Right cardiac atrium (tissue), 5 donors: Measurements from ENCODE around the gene TPM3. TPM values are rescaled to one million over a fixed set of nuclear protein-coding genes. Genes with fewer than 3 reads are reported as not detected.
A peak's percentile ranks its signal among the peaks of the same experiment; 100 is the strongest.
"Not testable (repeated sequence)": the region's sequence is repeated elsewhere in the genome, so short reads cannot be mapped to it uniquely, and the experiment has no call there.

ENCODE experiments used
- ATAC-seq, 2 donors: fragments of 200-7000 bp; cut with Tn5 transposase; one replicate each; pipeline versions ENCODE4 v1.8.0 to v1.9.1; 2020; ENCODE audit warnings: moderate library complexity in 2 of 2, mild to moderate bottlenecking in 1 of 2
- DNase-seq, 3 donors: peaks; one replicate each; pipeline ENCODE4 v3.0.0-alpha.2; 2020
- H3K27ac ChIP-seq: one replicate; pipeline ENCODE4 v1.5.1; 2013; ENCODE audit warnings: mild to moderate bottlenecking, low read length, control low read depth, moderate library complexity
- H3K27me3 ChIP-seq: one replicate; pipeline ENCODE4 v1.6.1; 2013; ENCODE audit not compliant: control insufficient read depth, insufficient read depth
- H3K4me1 ChIP-seq: one replicate; pipeline ENCODE4 v1.6.1; 2013; ENCODE audit warnings: low read length; ENCODE audit not compliant: control insufficient read depth, insufficient read depth
- H3K4me3 ChIP-seq: one replicate; pipeline ENCODE4 v1.5.1; 2013; ENCODE audit warnings: low read length, control low read depth
- H3K9me3 ChIP-seq: one replicate; pipeline ENCODE4 v1.6.1; 2013; ENCODE audit warnings: low read length; ENCODE audit not compliant: control insufficient read depth
- WGBS: extraction: QIAGEN DNeasy Blood & Tissue Kit; methylation state at CpG from one replicate; pipeline ENCODE4 v1.1.7; 2013; 5-methylcytosine and 5-hydroxymethylcytosine counted together
- intact Hi-C, 4 donors: fragments of 100-400 bp; cut with DNase I; formaldehyde crosslinking; loops; one replicate each; pipeline versions ENCODE4 v1.11.0 to v1.14.0; 2022 to 2023
- polyA plus RNA-seq: library from polyadenylated mRNA; stranded (reverse); fragments of 200-250 nt; gene quantifications from one replicate; pipeline ENCODE4 v1.2.3, GENCODE V29; 2013
- total RNA-seq, 4 donors: library from RNA; stranded (reverse); fragmentation: NEBNext Ultra II Directional; extraction: Animal tissue kit (Norgen Biotek cat#: 25700); gene quantifications; one replicate each; pipeline ENCODE4 v1.2.1, GENCODE V29; 2021
- donor health status: healthy with polysubstance abuse.
- donor health status: DM: no; HTN: yes; CAD: no.
- donor health status: DM: no; HTN: no; CAD: no.
- donor health status: DM: no; HTN: yes; CAD: no; lungs with severe emphysema.
- donor health status: DM: yes; HTN: yes; CAD: no.

The TPM3 gene
- total and polyA plus RNA-seq, 5 donors: 202 to 594 (median 282) TPM

- H3K4me3 ChIP-seq, ATAC-seq, H3K27ac ChIP-seq, intact Hi-C loops, H3K9me3 ChIP-seq, DNase-seq, H3K27me3 ChIP-seq, H3K4me1 ChIP-seq: not testable (repeated sequence)
- WGBS: 87% methylated on average over 5 of the region's 5 CpGs
These were observed 44.4 kb downstream of the TPM3 start for GRCh38 chr1:154147505-154147904.

DNA sequence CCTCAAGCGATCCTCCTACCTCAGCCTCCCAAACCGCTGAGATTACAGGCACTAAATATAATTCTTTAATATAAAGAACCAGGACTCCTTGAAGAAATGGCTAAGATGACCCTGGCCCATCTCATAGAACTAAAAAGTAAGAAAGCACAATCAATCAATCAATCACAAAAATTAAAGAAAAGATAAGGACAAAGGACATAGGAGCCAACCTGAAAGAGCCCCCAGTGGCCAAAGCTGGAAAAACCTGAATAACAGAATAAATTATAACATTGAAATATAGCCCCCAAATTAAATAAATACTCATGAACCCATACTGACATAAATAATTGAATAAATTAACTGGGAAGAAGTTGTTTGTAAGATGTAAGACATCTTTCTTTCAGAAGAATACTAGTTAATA is 45.9 kb downstream of the TPM3 start:
- ATAC-seq: no peak
- intact Hi-C loops: no loop called here
- over 99% methylated on average over 2 of the region's 2 CpGs for WGBS
- H3K9me3 ChIP-seq: no peaks in the 10 kb centered on the region
- no peaks in the 10 kb centered on the region for H3K27me3 ChIP-seq
- H3K4me1 ChIP-seq: no peaks in the 10 kb centered on the region
- no peak overlapping the region for H3K27ac ChIP-seq
- H3K4me3 ChIP-seq: no peak overlapping the region
- DNase-seq: no peak

DNA sequence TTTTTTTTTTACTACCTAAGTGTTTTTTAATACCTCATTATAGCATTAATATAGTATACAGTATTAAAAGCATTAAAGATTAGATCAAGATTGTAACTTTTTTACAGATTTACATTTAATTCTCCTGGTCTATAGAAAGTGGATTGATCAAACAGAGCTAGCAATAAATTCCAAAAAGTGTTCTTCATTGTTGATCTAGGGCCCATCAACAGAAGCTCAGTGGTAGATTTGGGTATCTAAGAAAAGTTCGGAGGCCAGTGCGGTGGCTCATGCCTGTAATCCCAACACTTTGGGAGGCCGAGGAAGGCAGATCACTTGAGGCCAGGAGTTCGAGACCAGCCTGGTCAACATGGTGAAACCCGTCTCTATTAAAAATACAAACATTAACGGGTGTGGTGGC is 49.5 kb downstream of the TPM3 start:
- Histone ChIP-seq H3K27ac (no peak overlapping the region), H3K27me3 (no peaks in the 10 kb centered on the region), H3K9me3 (no peaks in the 10 kb centered on the region), H3K4me1 (no peaks in the 10 kb centered on the region), H3K4me3 (no peak overlapping the region)
- WGBS: 91% methylated on average over 6 of the region's 6 CpGs
- DNase-seq (no peak), ATAC-seq (no peak)
- intact Hi-C loops: no loop called here

DNA sequence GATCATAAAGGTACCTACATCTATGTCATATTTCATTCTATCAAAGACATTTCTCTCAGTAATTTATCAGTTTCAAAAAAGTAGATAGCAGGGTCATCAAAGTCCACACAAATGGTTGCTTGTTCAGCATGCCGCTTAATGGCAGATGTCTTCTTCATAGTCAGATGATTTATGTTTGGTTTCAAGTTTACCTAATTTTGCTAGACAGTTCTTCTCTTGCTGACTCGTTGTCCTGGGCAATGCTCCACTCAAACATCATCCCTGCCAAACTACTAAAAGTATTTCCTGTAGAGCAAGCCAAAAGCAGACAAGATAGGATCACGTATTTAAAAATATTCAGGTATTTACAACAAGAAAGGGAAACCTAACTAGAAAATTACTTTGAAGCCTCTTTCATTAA is 50.7 kb downstream of the TPM3 start:
- 31% methylated on average over 3 of the region's 3 CpGs for WGBS
- no peak overlapping the region for H3K27ac ChIP-seq
- DNase-seq: no peak
- H3K4me3 ChIP-seq: no peak overlapping the region
- no peaks in the 10 kb centered on the region for H3K4me1 ChIP-seq
- intact Hi-C loops: no loop called here
- no peaks in the 10 kb centered on the region for H3K9me3 ChIP-seq
- H3K27me3 ChIP-seq: no peaks in the 10 kb centered on the region
- peak in 1 of 2 donors; percentile 51 for ATAC-seq

DNA sequence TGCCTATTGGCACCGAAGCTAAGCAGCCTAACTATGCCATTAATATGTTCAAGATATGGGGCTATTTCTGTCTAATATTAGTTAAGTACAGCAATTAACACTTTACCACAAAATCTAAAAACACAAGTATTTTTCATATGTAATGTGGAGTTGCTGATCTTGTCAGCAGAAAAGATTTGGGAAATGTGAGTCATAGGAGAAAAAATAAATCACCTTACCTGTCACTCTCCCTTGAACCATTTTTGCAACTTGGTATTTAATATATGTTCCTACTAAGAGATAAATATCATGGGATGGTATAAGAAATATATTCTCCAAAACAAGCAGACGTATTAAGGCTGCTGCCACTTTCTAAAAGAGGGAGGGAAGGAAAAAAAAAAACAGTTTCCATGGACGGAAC is 54.0 kb downstream of the TPM3 start:
- WGBS: 81% methylated on average over 3 of the region's 3 CpGs
- no peak overlapping the region for H3K4me3 ChIP-seq
- intact Hi-C loops: no loop called here
- no peak for DNase-seq
- no peaks in the 10 kb centered on the region for H3K27me3 ChIP-seq
- no peaks in the 10 kb centered on the region for H3K9me3 ChIP-seq
- no peak overlapping the region for H3K27ac ChIP-seq
- ATAC-seq: no peak
- H3K4me1 ChIP-seq: no peaks in the 10 kb centered on the region

GRCh38 chr1:154133256-154133655 is 58.6 kb downstream of the TPM3 start:
- H3K9me3 ChIP-seq: no peaks in the 10 kb centered on the region
- intact Hi-C loops: no loop called here
- WGBS: 93% methylated on average over 2 of the region's 2 CpGs
- H3K4me1 ChIP-seq: no peaks in the 10 kb centered on the region
- H3K27ac ChIP-seq: no peak overlapping the region
- H3K27me3 ChIP-seq: no peaks in the 10 kb centered on the region
- no peak overlapping the region for H3K4me3 ChIP-seq
- DNase-seq: no peak
- ATAC-seq: no peak

DNA sequence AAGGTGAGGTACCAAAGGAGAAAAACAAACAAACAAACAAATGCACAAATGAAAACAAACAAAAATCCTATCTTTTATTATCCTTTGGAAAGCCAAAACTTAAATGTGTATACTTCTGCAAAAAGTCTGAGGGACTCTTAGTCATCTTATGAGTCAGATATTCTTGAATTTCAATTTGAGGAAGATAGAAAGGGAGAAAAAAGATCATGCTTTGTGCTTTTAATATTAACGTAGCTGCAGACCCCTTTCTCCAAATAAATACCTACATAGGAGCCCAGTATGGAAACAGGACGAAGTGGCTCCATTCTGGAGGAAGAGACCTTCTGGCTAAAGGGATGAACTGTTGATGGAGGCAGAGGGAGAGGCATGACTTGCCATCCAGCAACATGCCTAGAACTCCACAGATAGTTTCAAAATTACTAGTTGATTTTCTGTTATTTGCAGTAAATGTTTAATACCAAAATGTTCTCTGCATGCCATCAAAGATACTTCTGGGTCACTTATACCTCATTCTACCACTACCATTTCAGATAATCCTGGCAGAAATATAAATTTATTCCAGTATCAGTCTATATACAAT is 62.4 kb downstream of the TPM3 start:
- no peaks in the 10 kb centered on the region for H3K9me3 ChIP-seq
- H3K27me3 ChIP-seq: no peaks in the 10 kb centered on the region
- intact Hi-C loops: no loop called here
- no peak overlapping the region for H3K4me3 ChIP-seq
- H3K4me1 ChIP-seq: no peaks in the 10 kb centered on the region
- ATAC-seq (no peak), DNase-seq (no peak)
- no peak overlapping the region for H3K27ac ChIP-seq
- WGBS: 55% methylated on average over 2 of the region's 2 CpGs

GRCh38 chr1:154123205-154123604 is 68.7 kb downstream of the TPM3 start:
- DNase-seq, H3K4me1 ChIP-seq, H3K9me3 ChIP-seq, H3K4me3 ChIP-seq, H3K27ac ChIP-seq, intact Hi-C loops, ATAC-seq, H3K27me3 ChIP-seq: not testable (repeated sequence)
- 94% methylated on average over 11 of the region's 11 CpGs for WGBS

DNA sequence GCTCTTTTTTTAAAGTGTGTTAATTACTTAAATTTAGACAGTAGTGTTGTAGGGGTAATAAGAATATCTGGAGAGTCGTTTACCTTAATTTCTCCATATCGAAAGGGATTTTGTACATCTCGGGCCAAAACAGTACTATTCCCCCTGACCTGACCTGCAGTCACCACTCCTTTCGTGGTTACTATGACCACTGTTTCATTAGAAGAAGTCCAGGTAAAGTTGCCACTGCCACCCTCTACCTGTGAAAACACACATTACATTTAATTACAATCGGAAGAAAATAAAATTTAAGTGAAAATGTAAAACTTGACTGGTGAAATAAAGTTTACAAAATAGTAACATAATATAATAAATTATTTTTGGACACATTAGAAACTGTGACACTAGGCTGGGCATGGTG is 74.3 kb downstream of the TPM3 start:
- DNase-seq: no peak
- 80% methylated on average over 5 of the region's 5 CpGs for WGBS
- no peaks in the 10 kb centered on the region for H3K4me1 ChIP-seq
- intact Hi-C loops: no loop called here
- H3K27ac ChIP-seq: no peak overlapping the region
- no peaks in the 10 kb centered on the region for H3K27me3 ChIP-seq
- H3K4me3 ChIP-seq: no peak overlapping the region
- no peaks in the 10 kb centered on the region for H3K9me3 ChIP-seq
- ATAC-seq: no peak

- 42% methylated on average over 1 of the region's 1 CpG for WGBS
- Histone ChIP-seq H3K27ac (no peak overlapping the region), H3K9me3 (no peaks in the 10 kb centered on the region), H3K4me3 (no peak overlapping the region), H3K4me1 (no peaks in the 10 kb centered on the region), H3K27me3 (no peaks in the 10 kb centered on the region)
- DNase-seq (no peak), ATAC-seq (no peak)
- intact Hi-C loops: no loop called here
These were observed 76.7 kb downstream of the TPM3 start for GRCh38 chr1:154115180-154115579.
